ENCODE measurements around the gene ZAP70. TPM values are rescaled to one million over a fixed set of nuclear protein-coding genes. Genes with fewer than 3 reads are reported as not detected.
"Not testable (repeated sequence)": the region's sequence is repeated elsewhere in the genome, so short reads cannot be mapped to it uniquely, and the experiment has no call there.

The ZAP70 gene
- total RNA-seq, 4 donors from 2014 or later: 11.5 to 75.1 (median 27.2) TPM

DNA sequence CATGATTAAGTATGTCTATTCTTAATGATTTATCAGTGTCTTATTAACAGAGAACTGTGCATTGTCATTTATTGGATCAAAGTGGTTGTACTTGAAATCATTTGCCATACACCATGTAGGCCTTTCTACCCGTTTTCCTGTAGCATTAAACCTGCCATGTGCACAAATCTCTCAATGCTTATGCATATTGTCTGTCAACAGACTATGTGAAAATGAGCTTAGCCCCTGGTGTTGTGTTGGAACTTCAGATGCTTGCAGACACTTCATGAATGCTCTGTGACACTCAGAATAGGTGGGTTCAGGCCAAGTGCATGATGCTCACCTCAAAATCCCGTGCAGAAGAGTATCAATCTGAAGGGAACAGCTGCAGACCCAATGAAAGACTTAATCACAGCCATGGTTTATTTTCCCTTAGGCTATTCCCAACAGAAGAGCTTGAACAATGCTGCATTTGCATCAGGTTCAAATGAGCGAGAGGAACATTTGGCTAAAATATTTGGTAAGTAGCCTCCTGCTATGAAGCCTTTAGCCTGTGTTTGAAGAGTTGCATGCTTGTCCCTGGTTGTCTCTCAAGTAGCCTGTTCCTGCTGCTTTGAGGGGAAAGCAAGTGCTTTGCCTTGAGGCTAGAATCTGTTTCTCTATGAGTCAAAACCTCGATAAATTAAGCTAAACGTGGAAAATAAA is 37.8 kb upstream of the ZAP70 start:
- H3K27me3 ChIP-seq: no peaks in the 10 kb centered on the region
- H3K27ac ChIP-seq: no peak overlapping the region
- DNase-seq: no peak
- no peaks in the 10 kb centered on the region for H3K9me3 ChIP-seq
- TF ChIP-seq POLR2A (IDR thresholded peaks at IDR 0.05): no peak
- TF ChIP-seq, protein P1, sequence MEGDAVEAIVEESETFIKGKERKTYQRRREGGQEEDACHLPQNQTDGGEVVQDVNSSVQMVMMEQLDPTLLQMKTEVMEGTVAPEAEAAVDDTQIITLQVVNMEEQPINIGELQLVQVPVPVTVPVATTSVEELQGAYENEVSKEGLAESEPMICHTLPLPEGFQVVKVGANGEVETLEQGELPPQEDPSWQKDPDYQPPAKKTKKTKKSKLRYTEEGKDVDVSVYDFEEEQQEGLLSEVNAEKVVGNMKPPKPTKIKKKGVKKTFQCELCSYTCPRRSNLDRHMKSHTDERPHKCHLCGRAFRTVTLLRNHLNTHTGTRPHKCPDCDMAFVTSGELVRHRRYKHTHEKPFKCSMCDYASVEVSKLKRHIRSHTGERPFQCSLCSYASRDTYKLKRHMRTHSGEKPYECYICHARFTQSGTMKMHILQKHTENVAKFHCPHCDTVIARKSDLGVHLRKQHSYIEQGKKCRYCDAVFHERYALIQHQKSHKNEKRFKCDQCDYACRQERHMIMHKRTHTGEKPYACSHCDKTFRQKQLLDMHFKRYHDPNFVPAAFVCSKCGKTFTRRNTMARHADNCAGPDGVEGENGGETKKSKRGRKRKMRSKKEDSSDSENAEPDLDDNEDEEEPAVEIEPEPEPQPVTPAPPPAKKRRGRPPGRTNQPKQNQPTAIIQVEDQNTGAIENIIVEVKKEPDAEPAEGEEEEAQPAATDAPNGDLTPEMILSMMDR (IDR thresholded peaks at IDR 0.05): no peak
- no peak overlapping the region for H3K4me3 ChIP-seq
- H3K4me1 ChIP-seq: no peaks in the 10 kb centered on the region
- H3K36me3 ChIP-seq: no peaks in the 10 kb centered on the region

- Histone ChIP-seq H3K36me3 (no peaks in the 10 kb centered on the region), H3K4me1 (no peaks in the 10 kb centered on the region), H3K27ac (no peak overlapping the region), H3K9me3 (no peaks in the 10 kb centered on the region), H3K27me3 (no peaks in the 10 kb centered on the region), H3K4me3 (no peak overlapping the region)
- DNase-seq: no peak
- no peak for TF ChIP-seq POLR2A (IDR thresholded peaks at IDR 0.05)
Measured at GRCh38 chr2:97676620-97677019, 36.8 kb upstream of the ZAP70 start.

GRCh38 chr2:97677480-97677879 is 35.9 kb upstream of the ZAP70 start:
- Histone ChIP-seq H3K36me3 (no peaks in the 10 kb centered on the region), H3K27me3 (no peaks in the 10 kb centered on the region), H3K27ac (no peak overlapping the region), H3K4me3 (no peak overlapping the region), H3K4me1 (no peaks in the 10 kb centered on the region), H3K9me3 (no peaks in the 10 kb centered on the region)
- TF ChIP-seq, protein P1 (IDR thresholded peaks at IDR 0.05): no peak
- no peak for TF ChIP-seq POLR2A (IDR thresholded peaks at IDR 0.05)
- DNase-seq: no peak

GRCh38 chr2:97678298-97678697 is 35.1 kb upstream of the ZAP70 start:
- TF ChIP-seq POLR2A (IDR thresholded peaks at IDR 0.05): no peak
- TF ChIP-seq, protein P1 (IDR thresholded peaks at IDR 0.05): no peak
- no peaks in the 10 kb centered on the region for H3K36me3 ChIP-seq
- no peaks in the 10 kb centered on the region for H3K27me3 ChIP-seq

GRCh38 chr2:97687235-97687634 is 26.1 kb upstream of the ZAP70 start:
- not testable (repeated sequence) for DNase-seq, H3K4me1 ChIP-seq, H3K4me3 ChIP-seq, H3K9me3 ChIP-seq, H3K27ac ChIP-seq, H3K36me3 ChIP-seq, H3K27me3 ChIP-seq

More at GRCh38 chr2:97678298-97678697, 35.1 kb upstream of the ZAP70 start:
- Histone ChIP-seq H3K9me3 (no peaks in the 10 kb centered on the region), H3K4me3 (no peak overlapping the region), H3K4me1 (no peaks in the 10 kb centered on the region), H3K27ac (no peak overlapping the region)
- DNase-seq: no peak

GRCh38 chr2:97688062-97688827 is 25.1 kb upstream of the ZAP70 start:
- TF ChIP-seq, protein P1 (IDR thresholded peaks at IDR 0.05): no peak
- no peak for TF ChIP-seq POLR2A (IDR thresholded peaks at IDR 0.05)
- Histone ChIP-seq H3K36me3 (no peaks in the 10 kb centered on the region), H3K4me1 (no peaks in the 10 kb centered on the region), H3K27ac (no peak overlapping the region), H3K27me3 (no peaks in the 10 kb centered on the region), H3K9me3 (no peaks in the 10 kb centered on the region), H3K4me3 (no peak overlapping the region)
- no peak for DNase-seq
